ENCODE measurements around the gene DYNLRB1.

DYNLRB1 gene

GRCh38 chr20:34579191-34579978, 63.2 kb downstream of the DYNLRB1 start:
- peak; percentile 78 for DNase-seq (ENCODE audit: low read depth)

DNA sequence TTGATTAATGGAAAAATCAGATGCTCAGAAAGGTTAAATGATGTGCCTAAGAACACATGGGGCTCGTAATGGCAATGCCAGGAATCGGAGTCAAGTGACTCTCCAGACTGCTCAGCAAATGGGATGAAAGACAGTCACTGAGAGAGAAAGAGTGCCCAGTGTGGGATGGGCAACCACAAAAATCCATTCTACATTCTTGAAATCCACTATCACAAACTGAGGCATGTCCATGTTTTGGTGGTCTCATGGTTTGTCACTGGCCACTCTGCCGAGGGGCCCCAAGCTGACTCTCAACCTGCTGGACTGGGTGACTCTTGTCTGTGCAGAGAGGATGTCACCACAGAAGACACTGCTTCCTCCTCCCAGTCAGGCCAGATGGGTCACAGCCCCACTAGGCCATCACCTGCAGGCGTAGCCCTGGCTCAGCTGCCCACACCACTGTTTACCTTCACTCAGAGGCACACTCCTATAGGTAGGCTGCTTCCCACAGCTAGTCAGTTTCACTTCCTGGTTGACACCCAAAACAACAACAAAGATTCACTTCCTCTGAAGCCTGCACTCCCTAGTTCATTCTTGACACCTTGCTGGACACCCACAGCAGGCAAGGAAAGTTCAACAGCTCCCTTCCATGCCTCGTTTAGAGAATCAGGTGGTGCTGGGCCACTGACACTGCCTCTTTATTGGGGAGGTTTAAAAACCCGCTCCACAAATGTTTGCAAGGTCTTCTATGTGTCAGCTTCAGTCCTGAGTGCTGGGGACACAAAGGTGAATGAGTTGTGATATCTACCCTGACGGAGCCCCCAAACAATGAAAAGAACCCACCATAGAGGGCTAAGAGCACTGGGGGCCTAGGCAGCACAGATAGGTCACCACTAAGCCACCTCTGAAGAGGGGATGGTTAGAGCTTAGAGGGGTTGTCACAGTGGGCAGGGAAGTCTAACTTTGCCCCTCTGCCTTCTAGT, 64.0 kb downstream of the DYNLRB1 start:
- DNase-seq (ENCODE audit: low read depth), result no peak

DNA sequence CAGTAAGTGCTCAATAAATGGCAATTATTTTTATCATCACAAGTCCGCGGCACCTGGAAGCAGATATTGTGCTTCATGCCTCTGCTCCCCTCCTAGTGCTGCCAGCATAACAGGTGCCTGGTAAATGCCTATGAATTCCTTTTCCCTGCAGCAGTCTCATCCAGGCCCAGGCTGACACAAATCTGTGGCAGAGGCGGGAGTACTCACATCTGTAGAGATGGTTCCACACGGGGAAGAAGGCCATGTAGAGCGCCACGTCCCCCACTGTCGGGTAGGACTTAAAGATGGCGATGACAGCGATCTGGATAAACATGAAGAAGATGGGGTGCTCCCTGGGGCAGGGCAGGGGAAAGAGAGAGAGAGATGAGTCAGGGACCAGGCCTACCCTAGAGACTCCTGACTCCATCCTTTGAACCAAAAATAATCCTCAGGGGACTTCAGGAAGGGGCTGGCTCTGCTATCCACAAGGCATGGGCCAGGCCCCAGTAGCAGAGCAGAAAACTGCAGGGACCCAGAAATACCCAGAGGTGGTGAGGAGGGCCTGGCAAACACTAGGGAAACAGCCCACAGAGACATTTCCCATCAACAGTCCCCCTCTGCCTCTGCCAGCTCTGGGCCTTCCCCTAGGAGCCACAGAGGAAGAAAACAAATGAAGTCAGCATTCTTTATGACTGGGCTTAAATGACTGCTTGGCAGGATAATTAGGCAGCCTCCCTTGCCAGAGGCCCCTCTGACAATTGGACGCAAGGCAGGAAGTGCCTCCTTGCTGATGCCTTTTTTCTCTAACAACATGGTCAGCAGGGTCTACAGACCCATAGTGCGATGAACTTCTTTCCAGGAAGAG, 65.3 kb downstream of the DYNLRB1 start:
- peak; percentile 66 for DNase-seq (ENCODE audit: low read depth)

DNA sequence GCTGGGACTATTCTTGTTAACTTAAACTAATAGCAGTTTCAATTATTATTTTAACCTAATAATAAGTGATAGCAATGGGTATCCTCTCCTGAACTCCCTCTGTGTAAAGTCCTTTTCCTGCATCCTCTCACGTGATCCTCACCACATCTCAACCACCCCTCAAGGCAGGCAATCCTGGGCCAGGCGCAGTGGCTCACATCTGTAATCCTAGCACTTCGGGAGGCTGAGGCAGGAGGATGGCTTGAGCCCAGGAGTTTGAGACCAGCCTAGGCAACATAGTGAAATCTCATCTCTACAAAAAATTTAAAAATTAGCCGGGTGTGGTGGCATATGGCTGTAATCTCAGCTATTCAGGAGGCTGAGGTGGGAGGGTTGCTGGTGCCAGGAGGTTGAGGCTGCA, 66.0 kb downstream of the DYNLRB1 start:
- DNase-seq (ENCODE audit: low read depth), result no peak

DNA sequence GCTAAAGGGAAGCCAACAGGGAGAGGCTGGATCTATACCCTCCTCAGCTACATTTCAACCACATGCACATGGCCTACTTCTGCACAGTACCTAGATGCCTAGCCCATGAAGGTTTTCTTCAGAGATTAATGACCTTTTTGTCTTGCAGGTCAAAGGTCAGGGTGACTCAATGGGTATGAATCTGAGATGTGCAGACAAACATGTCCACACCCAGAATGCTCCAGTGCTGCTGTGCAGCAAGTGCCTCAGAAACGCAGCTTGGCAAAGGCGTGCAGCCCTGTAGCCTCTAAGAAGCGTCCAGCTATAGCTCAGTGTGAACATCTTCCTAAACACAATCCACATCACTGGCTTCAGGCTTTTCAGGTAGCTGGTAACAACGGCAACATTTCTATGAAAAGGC, 66.7 kb downstream of the DYNLRB1 start:
- DNase-seq (ENCODE audit: low read depth), result no peak

GRCh38 chr20:34583544-34583943, 67.3 kb downstream of the DYNLRB1 start:
- no peak for DNase-seq (ENCODE audit: low read depth)

- DNase-seq (ENCODE audit: low read depth), result no peak
Measured at GRCh38 chr20:34585019-34585418, 68.8 kb downstream of the DYNLRB1 start.

DNA sequence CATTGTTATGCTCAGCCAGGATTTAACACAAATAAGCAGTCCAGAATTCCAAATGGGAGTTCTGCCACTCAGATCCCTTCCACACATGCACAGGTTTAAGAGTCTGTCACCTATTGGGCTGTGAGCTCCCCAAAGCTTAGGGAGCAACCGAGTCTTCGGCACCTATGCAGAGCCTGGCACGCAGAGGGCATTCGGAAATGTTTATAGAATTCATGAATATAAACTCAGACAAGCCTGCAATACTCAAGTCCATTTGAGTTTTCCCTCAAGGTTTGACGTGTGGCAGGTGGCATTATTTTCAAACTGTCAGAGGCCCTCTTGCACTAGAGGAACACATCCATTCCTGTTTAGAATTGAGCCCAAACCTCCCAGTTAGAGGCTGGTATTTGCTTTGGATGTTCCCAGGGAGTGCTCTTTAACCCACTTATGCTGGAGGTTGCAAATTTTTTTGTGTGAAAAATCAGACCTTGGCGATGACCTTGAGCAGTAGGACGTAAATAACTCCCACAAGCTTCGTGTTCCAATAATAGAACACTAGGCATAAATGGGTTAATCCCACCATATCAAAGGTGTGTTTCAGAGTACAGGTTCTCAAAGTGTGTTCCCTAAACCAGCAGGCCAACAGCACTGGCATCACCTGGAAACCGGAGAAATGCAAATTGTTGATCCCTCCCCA, 70.4 kb downstream of the DYNLRB1 start:
- no peak for DNase-seq (ENCODE audit: low read depth)

Data from iris pigment epithelial cell (primary cell).